ENCODE data around the gene TLCD5.

Gene TLCD5

GRCh38 chr11:120310870-120311269 is 14.2 kb upstream of the TLCD5 start:
- no peak for DNase-seq

GRCh38 chr11:120314861-120315260 is 10.2 kb upstream of the TLCD5 start:
- no peak for DNase-seq

- DNase-seq: no peak
Measured at GRCh38 chr11:120316880-120317688, 8.0 kb upstream of the TLCD5 start.

GRCh38 chr11:120317689-120318480 is 7.2 kb upstream of the TLCD5 start:
- no peak for DNase-seq

- no peak for DNase-seq
Measured at GRCh38 chr11:120318906-120319305, 6.2 kb upstream of the TLCD5 start.

GRCh38 chr11:120326228-120326627 is 1.1 kb downstream of the TLCD5 start:
- no peak for DNase-seq

- DNase-seq: no peak
Measured at GRCh38 chr11:120326845-120327281, 1.8 kb downstream of the TLCD5 start.

- DNase-seq: no peak
Measured at GRCh38 chr11:120327311-120327710, 2.2 kb downstream of the TLCD5 start.

GRCh38 chr11:120329556-120329955 is 4.5 kb downstream of the TLCD5 start:
- DNase-seq: no peak

- DNase-seq: no peak
Measured at GRCh38 chr11:120330045-120330444, 4.9 kb downstream of the TLCD5 start.

- DNase-seq: no peak
Measured at GRCh38 chr11:120331301-120331996, 6.3 kb downstream of the TLCD5 start.

GRCh38 chr11:120332822-120333716 is 8.0 kb downstream of the TLCD5 start:
- no peak for DNase-seq

GRCh38 chr11:120333801-120334200 is 8.7 kb downstream of the TLCD5 start:
- no peak for DNase-seq

- no peak for DNase-seq
Measured at GRCh38 chr11:120334332-120334731, 9.2 kb downstream of the TLCD5 start.

GRCh38 chr11:120334894-120335462 is 9.9 kb downstream of the TLCD5 start:
- peak; percentile 45 for DNase-seq

- no peak for DNase-seq
Measured at GRCh38 chr11:120335556-120335907, 10.4 kb downstream of the TLCD5 start.

GRCh38 chr11:120335908-120336640 is 11.0 kb downstream of the TLCD5 start, which contains the start of gene ARHGEF12:
Gene ARHGEF12, plus strand, starts transcription at chr11:120336413. Its CDS starts 831 bp downstream, at chr11:120337244.
- no peak for DNase-seq

- no peak for DNase-seq
Measured at GRCh38 chr11:120336641-120337354, 11.7 kb downstream of the TLCD5 start.

GRCh38 chr11:120337355-120338106 is 12.4 kb downstream of the TLCD5 start:
- DNase-seq: no peak

All from NCI-H1694 (cell line).